ENCODE measurements around the gene RXRA. TPM values are rescaled to one million over a fixed set of nuclear protein-coding genes. Genes with fewer than 3 reads are reported as not detected.

RXRA gene
- polyA plus RNA-seq, 1 donor from 2014 or later, result 2.7 TPM

DNA sequence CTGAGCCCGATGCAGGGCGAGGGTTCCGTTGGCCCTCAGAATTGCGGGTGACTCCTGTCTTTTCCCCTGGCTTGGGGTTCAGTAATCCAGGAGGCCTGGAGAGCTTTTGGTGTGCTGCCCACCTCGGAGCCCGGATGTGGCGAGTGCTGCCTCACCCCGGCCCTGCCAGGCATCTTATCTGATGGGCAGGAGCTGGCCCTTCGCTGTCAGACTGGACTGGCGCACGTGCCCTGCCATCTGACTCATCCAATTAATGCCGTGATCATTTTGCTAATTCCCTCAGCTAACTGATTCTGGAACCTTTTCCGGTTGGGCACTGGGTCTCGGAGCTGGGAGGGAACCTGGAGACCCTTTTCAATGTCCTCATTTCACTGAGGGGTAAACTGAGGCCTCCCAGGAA lies 34.6 kb downstream of the RXRA start:
- H3K27me3 ChIP-seq (ENCODE audit: insufficient read depth, low read depth, low read length), result no peaks in the 10 kb centered on the region
- no peak overlapping the region for H3K9ac ChIP-seq (ENCODE audit: low read length)
- no peaks in the 10 kb centered on the region for H3K9me2 ChIP-seq (ENCODE audit: insufficient read depth, low read length)
- no peaks in the 10 kb centered on the region for H4K20me1 ChIP-seq (ENCODE audit: insufficient read depth)
- no peak for TF ChIP-seq MXI1 (conservative IDR thresholded peaks at IDR 0.05; ENCODE audit: poor library complexity, severe bottlenecking)
- TF ChIP-seq TAF1 (IDR thresholded peaks at IDR 0.05; ENCODE audit: low read depth), result no peak
- no peak for TF ChIP-seq REST (IDR thresholded peaks at IDR 0.05; ENCODE audit: borderline replicate concordance)
- TF ChIP-seq EP300 (conservative IDR thresholded peaks at IDR 0.05; ENCODE audit: poor library complexity, severe bottlenecking), result no peak
- no peak for TF ChIP-seq POLR2AphosphoS5 (IDR thresholded peaks at IDR 0.05)
- TF ChIP-seq SMC3 (conservative IDR thresholded peaks at IDR 0.05; ENCODE audit: poor library complexity), result no peak
- TF ChIP-seq RAD21 (conservative IDR thresholded peaks at IDR 0.05), result no peak
- TF ChIP-seq EZH2 (IDR thresholded peaks at IDR 0.05; ENCODE audit: borderline replicate concordance, insufficient read depth, low read length, poor library complexity, severe bottlenecking), result no peak
- TF ChIP-seq, protein P1, sequence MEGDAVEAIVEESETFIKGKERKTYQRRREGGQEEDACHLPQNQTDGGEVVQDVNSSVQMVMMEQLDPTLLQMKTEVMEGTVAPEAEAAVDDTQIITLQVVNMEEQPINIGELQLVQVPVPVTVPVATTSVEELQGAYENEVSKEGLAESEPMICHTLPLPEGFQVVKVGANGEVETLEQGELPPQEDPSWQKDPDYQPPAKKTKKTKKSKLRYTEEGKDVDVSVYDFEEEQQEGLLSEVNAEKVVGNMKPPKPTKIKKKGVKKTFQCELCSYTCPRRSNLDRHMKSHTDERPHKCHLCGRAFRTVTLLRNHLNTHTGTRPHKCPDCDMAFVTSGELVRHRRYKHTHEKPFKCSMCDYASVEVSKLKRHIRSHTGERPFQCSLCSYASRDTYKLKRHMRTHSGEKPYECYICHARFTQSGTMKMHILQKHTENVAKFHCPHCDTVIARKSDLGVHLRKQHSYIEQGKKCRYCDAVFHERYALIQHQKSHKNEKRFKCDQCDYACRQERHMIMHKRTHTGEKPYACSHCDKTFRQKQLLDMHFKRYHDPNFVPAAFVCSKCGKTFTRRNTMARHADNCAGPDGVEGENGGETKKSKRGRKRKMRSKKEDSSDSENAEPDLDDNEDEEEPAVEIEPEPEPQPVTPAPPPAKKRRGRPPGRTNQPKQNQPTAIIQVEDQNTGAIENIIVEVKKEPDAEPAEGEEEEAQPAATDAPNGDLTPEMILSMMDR (IDR thresholded peaks at IDR 0.05; ENCODE audit: poor library complexity, severe bottlenecking), result no peak
- no peak overlapping the region for H2AFZ ChIP-seq (ENCODE audit: low read depth, low read length)
- no peaks in the 10 kb centered on the region for H3K79me2 ChIP-seq (replicated peaks; ENCODE audit: insufficient read depth, low read length)
- H3K27ac ChIP-seq (ENCODE audit: low read length), result no peak overlapping the region
- H3K36me3 ChIP-seq (ENCODE audit: insufficient read depth, low read length), result no peaks in the 10 kb centered on the region
- H3K4me3 ChIP-seq (ENCODE audit: low read length), result no peak overlapping the region
- no peak overlapping the region for H3K4me2 ChIP-seq (ENCODE audit: low read length)
- no peaks in the 10 kb centered on the region for H3F3A ChIP-seq (ENCODE audit: insufficient read depth, low read length, poor library complexity, severe bottlenecking)
- no peaks in the 10 kb centered on the region for H3K9me3 ChIP-seq (ENCODE audit: low read length)

DNA sequence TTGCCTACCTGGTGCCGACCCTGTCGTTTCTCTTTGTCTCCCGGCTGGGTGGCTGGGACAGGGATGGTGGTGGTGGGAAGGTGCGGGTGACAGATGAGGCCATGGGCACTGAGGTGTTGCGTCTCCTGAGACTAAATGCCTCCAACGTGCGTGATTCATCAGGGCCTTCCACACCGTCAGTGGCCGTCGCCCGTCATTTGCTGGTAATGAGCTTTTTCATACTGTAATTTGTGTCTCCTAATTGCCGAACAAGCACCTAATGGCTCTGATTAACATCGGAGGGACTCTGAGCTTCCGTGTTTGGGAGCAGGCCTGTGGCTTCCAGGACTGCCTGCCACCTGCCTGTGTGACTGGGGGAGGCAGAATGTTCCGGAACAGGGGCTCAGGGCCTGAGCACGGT lies 35.2 kb downstream of the RXRA start:
- Histone ChIP-seq H3K36me3 (ENCODE audit: insufficient read depth, low read length) (no peaks in the 10 kb centered on the region), H4K20me1 (ENCODE audit: insufficient read depth) (no peaks in the 10 kb centered on the region), H3K4me3 (ENCODE audit: low read length) (no peak overlapping the region), H3K79me2 (replicated peaks; ENCODE audit: insufficient read depth, low read length) (no peaks in the 10 kb centered on the region), H3K9me3 (ENCODE audit: low read length) (no peaks in the 10 kb centered on the region), H3F3A (ENCODE audit: insufficient read depth, low read length, poor library complexity, severe bottlenecking) (no peaks in the 10 kb centered on the region), H3K27ac (ENCODE audit: low read length) (no peak overlapping the region), H2AFZ (ENCODE audit: low read depth, low read length) (no peak overlapping the region), H3K4me2 (ENCODE audit: low read length) (no peak overlapping the region), H3K27me3 (ENCODE audit: insufficient read depth, low read depth, low read length) (no peaks in the 10 kb centered on the region), H3K9me2 (ENCODE audit: insufficient read depth, low read length) (no peaks in the 10 kb centered on the region), H3K9ac (ENCODE audit: low read length) (no peak overlapping the region)
- TF ChIP-seq MXI1 (conservative IDR thresholded peaks at IDR 0.05; ENCODE audit: poor library complexity, severe bottlenecking), result no peak
- no peak for TF ChIP-seq TAF1 (IDR thresholded peaks at IDR 0.05; ENCODE audit: low read depth)
- TF ChIP-seq SMC3 (conservative IDR thresholded peaks at IDR 0.05; ENCODE audit: poor library complexity), result no peak
- TF ChIP-seq, protein P1 (IDR thresholded peaks at IDR 0.05; ENCODE audit: poor library complexity, severe bottlenecking), result no peak
- no peak for TF ChIP-seq EP300 (conservative IDR thresholded peaks at IDR 0.05; ENCODE audit: poor library complexity, severe bottlenecking)
- no peak for TF ChIP-seq EZH2 (IDR thresholded peaks at IDR 0.05; ENCODE audit: borderline replicate concordance, insufficient read depth, low read length, poor library complexity, severe bottlenecking)
- TF ChIP-seq RAD21 (conservative IDR thresholded peaks at IDR 0.05), result no peak
- TF ChIP-seq REST (IDR thresholded peaks at IDR 0.05; ENCODE audit: borderline replicate concordance), result no peak
- no peak for TF ChIP-seq POLR2AphosphoS5 (IDR thresholded peaks at IDR 0.05)
